H1 (cell line): Measurements from ENCODE around the gene RAB40B. TPM values are rescaled to one million over a fixed set of nuclear protein-coding genes. Genes with fewer than 3 reads are reported as not detected.

Source experiments
- EGR1 ChIP-seq: IDR thresholded peaks from 2 replicates; pipeline ENCODE4 v1.6.1; 2011; ENCODE audit warnings: low read depth, low read length, borderline replicate concordance
- EP300 ChIP-seq, 2 experiments: IDR thresholded peaks; 1 replicate in 1 of 2; 2 replicates in 1 of 2; pipeline ENCODE4 v1.6.1; 2011 to 2012; ENCODE audit warnings: low read depth in 2 of 2, low read length in 2 of 2, mild to moderate bottlenecking in 2 of 2, borderline replicate concordance in 1 of 2, inconsistent platforms in 1 of 2, moderate library complexity in 1 of 2
- FOSL1 ChIP-seq: IDR thresholded peaks from 2 replicates; pipeline ENCODE4 v1.6.1; 2011; ENCODE audit warnings: mild to moderate bottlenecking, low read depth, low read length, moderate library complexity; ENCODE audit not compliant: insufficient read depth
- JUND ChIP-seq: IDR thresholded peaks from 2 replicates; pipeline ENCODE4 v1.6.1; 2011; ENCODE audit warnings: mild to moderate bottlenecking, improper control_type of control experiment, low read length
- NRF1 ChIP-seq: IDR thresholded peaks from 2 replicates; pipeline ENCODE4 v1.6.1; 2011; ENCODE audit warnings: mild to moderate bottlenecking, low read depth, low read length, improper control_type of control experiment
- SIX5 ChIP-seq: IDR thresholded peaks from 2 replicates; pipeline ENCODE4 v1.6.1; 2011; ENCODE audit warnings: mild to moderate bottlenecking, low read depth, low read length
- SP2 ChIP-seq: IDR thresholded peaks from 2 replicates; pipeline ENCODE4 v1.6.1; 2012; ENCODE audit warnings: mild to moderate bottlenecking, low read length, inconsistent platforms
- SP4 ChIP-seq: IDR thresholded peaks from 2 replicates; pipeline ENCODE4 v1.6.1; 2012; ENCODE audit warnings: low read length, inconsistent platforms
- SUZ12 ChIP-seq: fragments of 200-600 bp; sonication (generic); IDR thresholded peaks from 2 replicates; pipeline ENCODE4 v1.6.1; 2012; ENCODE audit warnings: mild to moderate bottlenecking, inconsistent platforms, low read length, moderate library complexity, mixed read lengths
- TEAD4 ChIP-seq: IDR thresholded peaks from 2 replicates; pipeline ENCODE4 v1.6.1; 2012; ENCODE audit warnings: low read depth, low read length, inconsistent platforms, mixed read lengths
- polyA plus RNA-seq, 7 experiments: library from polyadenylated mRNA; depleted of rRNA in 3 of 7; stranded (reverse) in 5 of 7; unstranded in 2 of 7; fragments of >200 nt in 5 of 7; fragments of 200-250 nt in 2 of 7; gene quantifications; 1 replicate in 5 of 7; 2 replicates in 1 of 7; 4 replicates in 1 of 7; pipeline versions ENCODE4 v1.2.1 to v1.2.3, GENCODE V29; 2011 to 2013; ENCODE audit warnings: missing spikeins in 2 of 7, mixed read lengths in 2 of 7
- total RNA-seq: library from RNA; stranded (reverse); fragmentation: NEBNext Ultra II Directional; extraction: Animal tissue kit (Norgen Biotek cat#: 25700); gene quantifications from 2 replicates; pipeline ENCODE4 v1.2.1, GENCODE V29; 2021
- TF ChIP-seq, protein P1 (sequence below): fragments of 300-600 bp; sonication (generic); IDR thresholded peaks from 2 replicates; pipeline ENCODE4 v1.7.1; 2012; ENCODE audit warnings: low read length, moderate library complexity, mild to moderate bottlenecking, inconsistent platforms; ENCODE audit not compliant: insufficient replicate concordance
- TF ChIP-seq, protein P2 (sequence below): IDR thresholded peaks from 2 replicates; pipeline ENCODE4 v1.6.1; 2012; ENCODE audit warnings: inconsistent platforms

RAB40B gene
- total and polyA plus RNA-seq, 2 of the 8 experiments (the other 6 are each of a cell fraction or from before 2014, with no cell fraction given): 3.1 to 4.6 TPM

DNA sequence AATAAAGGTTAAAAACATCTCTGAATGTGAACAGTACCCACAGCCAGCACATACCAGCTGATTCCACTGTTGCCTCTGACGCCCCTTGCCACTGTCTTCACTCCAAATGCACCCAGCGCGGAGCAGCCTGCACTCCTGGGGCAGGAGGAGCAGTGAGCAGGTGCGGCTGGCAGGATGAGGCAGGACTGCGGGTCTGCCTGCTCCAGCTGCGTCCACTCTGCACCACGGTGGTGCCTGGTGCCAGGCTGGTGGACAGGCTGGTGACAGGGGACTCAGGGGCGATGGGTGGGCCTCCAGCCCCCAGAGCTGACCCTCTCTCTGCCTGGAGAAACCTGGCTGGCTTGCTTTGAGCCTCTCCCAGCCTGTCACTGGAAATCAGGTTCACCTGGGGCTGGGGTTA lies 9.4 kb downstream of the RAB40B start (continued):
- TF ChIP-seq, protein P1, sequence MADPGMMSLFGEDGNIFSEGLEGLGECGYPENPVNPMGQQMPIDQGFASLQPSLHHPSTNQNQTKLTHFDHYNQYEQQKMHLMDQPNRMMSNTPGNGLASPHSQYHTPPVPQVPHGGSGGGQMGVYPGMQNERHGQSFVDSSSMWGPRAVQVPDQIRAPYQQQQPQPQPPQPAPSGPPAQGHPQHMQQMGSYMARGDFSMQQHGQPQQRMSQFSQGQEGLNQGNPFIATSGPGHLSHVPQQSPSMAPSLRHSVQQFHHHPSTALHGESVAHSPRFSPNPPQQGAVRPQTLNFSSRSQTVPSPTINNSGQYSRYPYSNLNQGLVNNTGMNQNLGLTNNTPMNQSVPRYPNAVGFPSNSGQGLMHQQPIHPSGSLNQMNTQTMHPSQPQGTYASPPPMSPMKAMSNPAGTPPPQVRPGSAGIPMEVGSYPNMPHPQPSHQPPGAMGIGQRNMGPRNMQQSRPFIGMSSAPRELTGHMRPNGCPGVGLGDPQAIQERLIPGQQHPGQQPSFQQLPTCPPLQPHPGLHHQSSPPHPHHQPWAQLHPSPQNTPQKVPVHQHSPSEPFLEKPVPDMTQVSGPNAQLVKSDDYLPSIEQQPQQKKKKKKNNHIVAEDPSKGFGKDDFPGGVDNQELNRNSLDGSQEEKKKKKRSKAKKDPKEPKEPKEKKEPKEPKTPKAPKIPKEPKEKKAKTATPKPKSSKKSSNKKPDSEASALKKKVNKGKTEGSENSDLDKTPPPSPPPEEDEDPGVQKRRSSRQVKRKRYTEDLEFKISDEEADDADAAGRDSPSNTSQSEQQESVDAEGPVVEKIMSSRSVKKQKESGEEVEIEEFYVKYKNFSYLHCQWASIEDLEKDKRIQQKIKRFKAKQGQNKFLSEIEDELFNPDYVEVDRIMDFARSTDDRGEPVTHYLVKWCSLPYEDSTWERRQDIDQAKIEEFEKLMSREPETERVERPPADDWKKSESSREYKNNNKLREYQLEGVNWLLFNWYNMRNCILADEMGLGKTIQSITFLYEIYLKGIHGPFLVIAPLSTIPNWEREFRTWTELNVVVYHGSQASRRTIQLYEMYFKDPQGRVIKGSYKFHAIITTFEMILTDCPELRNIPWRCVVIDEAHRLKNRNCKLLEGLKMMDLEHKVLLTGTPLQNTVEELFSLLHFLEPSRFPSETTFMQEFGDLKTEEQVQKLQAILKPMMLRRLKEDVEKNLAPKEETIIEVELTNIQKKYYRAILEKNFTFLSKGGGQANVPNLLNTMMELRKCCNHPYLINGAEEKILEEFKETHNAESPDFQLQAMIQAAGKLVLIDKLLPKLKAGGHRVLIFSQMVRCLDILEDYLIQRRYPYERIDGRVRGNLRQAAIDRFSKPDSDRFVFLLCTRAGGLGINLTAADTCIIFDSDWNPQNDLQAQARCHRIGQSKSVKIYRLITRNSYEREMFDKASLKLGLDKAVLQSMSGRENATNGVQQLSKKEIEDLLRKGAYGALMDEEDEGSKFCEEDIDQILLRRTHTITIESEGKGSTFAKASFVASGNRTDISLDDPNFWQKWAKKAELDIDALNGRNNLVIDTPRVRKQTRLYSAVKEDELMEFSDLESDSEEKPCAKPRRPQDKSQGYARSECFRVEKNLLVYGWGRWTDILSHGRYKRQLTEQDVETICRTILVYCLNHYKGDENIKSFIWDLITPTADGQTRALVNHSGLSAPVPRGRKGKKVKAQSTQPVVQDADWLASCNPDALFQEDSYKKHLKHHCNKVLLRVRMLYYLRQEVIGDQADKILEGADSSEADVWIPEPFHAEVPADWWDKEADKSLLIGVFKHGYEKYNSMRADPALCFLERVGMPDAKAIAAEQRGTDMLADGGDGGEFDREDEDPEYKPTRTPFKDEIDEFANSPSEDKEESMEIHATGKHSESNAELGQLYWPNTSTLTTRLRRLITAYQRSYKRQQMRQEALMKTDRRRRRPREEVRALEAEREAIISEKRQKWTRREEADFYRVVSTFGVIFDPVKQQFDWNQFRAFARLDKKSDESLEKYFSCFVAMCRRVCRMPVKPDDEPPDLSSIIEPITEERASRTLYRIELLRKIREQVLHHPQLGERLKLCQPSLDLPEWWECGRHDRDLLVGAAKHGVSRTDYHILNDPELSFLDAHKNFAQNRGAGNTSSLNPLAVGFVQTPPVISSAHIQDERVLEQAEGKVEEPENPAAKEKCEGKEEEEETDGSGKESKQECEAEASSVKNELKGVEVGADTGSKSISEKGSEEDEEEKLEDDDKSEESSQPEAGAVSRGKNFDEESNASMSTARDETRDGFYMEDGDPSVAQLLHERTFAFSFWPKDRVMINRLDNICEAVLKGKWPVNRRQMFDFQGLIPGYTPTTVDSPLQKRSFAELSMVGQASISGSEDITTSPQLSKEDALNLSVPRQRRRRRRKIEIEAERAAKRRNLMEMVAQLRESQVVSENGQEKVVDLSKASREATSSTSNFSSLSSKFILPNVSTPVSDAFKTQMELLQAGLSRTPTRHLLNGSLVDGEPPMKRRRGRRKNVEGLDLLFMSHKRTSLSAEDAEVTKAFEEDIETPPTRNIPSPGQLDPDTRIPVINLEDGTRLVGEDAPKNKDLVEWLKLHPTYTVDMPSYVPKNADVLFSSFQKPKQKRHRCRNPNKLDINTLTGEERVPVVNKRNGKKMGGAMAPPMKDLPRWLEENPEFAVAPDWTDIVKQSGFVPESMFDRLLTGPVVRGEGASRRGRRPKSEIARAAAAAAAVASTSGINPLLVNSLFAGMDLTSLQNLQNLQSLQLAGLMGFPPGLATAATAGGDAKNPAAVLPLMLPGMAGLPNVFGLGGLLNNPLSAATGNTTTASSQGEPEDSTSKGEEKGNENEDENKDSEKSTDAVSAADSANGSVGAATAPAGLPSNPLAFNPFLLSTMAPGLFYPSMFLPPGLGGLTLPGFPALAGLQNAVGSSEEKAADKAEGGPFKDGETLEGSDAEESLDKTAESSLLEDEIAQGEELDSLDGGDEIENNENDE: no peak
- TF ChIP-seq SUZ12 (no peak), FOSL1 (no peak), TEAD4 (no peak), SIX5 (no peak), EGR1 (no peak), JUND (no peak), SP4 (no peak), EP300 (IDR thresholded peaks at IDR 0.05; ENCODE audit: borderline replicate concordance in 1 of 2, low read depth in 2 of 2, low read length in 2 of 2) (no peak), NRF1 (no peak), SP2 (no peak)
- TF ChIP-seq, protein P2, sequence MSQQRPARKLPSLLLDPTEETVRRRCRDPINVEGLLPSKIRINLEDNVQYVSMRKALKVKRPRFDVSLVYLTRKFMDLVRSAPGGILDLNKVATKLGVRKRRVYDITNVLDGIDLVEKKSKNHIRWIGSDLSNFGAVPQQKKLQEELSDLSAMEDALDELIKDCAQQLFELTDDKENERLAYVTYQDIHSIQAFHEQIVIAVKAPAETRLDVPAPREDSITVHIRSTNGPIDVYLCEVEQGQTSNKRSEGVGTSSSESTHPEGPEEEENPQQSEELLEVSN: no peak
